Hepatocyte (in vitro differentiated cells): ENCODE results near the gene NHSL2. TPM values are rescaled to one million over a fixed set of nuclear protein-coding genes. Genes with fewer than 3 reads are reported as not detected.

Experiments used
- DNase-seq: peaks from one replicate; pipeline ENCODE4 v3.0.0-alpha.2; 2016; ENCODE audit warnings: low spot score
- H2AFZ ChIP-seq: fragments of 200-600 bp; sonication (generic); 2 replicates; pipeline ENCODE4 v1.6.0; 2016; ENCODE audit warnings: antibody characterized with exemption, mild to moderate bottlenecking
- H3K27ac ChIP-seq: fragments of 200-600 bp; sonication (generic); 2 replicates; pipeline ENCODE4 v1.5.1; 2016; ENCODE audit warnings: mild to moderate bottlenecking
- H3K27me3 ChIP-seq: fragments of 200-600 bp; sonication (generic); 2 replicates; pipeline ENCODE4 v1.6.1; 2016
- H3K36me3 ChIP-seq: fragments of 200-600 bp; sonication (generic); replicated peaks from 2 replicates; pipeline ENCODE4 v1.5.1; 2016; ENCODE audit warnings: low read depth; ENCODE audit not compliant: insufficient read depth
- H3K4me1 ChIP-seq: fragments of 200-600 bp; sonication (generic); 2 replicates; pipeline ENCODE4 v1.5.1; 2016; ENCODE audit warnings: mild to moderate bottlenecking, moderate library complexity; ENCODE audit not compliant: insufficient read depth
- H3K4me2 ChIP-seq: fragments of 200-600 bp; sonication (generic); 2 replicates; pipeline ENCODE4 v1.6.0; 2016
- H3K4me3 ChIP-seq: fragments of 200-600 bp; sonication (generic); 2 replicates; pipeline ENCODE4 v1.5.1; 2016; ENCODE audit warnings: mild to moderate bottlenecking
- H3K79me2 ChIP-seq: fragments of 200-600 bp; sonication (generic); 2 replicates; pipeline ENCODE4 v1.6.0; 2017; ENCODE audit warnings: mild to moderate bottlenecking
- H3K9me2 ChIP-seq: fragments of 200-600 bp; sonication (generic); replicated peaks from 2 replicates; pipeline ENCODE4 v1.6.0; 2017; ENCODE audit warnings: mild to moderate bottlenecking; ENCODE audit not compliant: insufficient read depth
- H3K9me3 ChIP-seq: fragments of 200-600 bp; sonication (generic); 2 replicates; pipeline ENCODE4 v1.5.1; 2016; ENCODE audit warnings: low read depth, mild to moderate bottlenecking
- H4K20me1 ChIP-seq: fragments of 200-600 bp; sonication (generic); 2 replicates; pipeline ENCODE4 v1.6.0; 2016; ENCODE audit warnings: mild to moderate bottlenecking; ENCODE audit not compliant: insufficient read depth, poor library complexity, severe bottlenecking
- CTCF ChIP-seq: fragments of 200-600 bp; sonication (generic); IDR thresholded peaks from 2 replicates; pipeline ENCODE4 v1.5.1; 2016; ENCODE audit warnings: antibody characterized with exemption, mild to moderate bottlenecking; ENCODE audit not compliant: poor library complexity
- EZH2 ChIP-seq: fragments of 200-600 bp; sonication (generic); IDR thresholded peaks from 2 replicates; pipeline ENCODE4 v1.6.1; 2016; ENCODE audit warnings: antibody characterized with exemption, mild to moderate bottlenecking, borderline replicate concordance
- EZH2phosphoT487 ChIP-seq: fragments of 200-600 bp; sonication (generic); IDR thresholded peaks from one replicate; pipeline ENCODE4 v1.6.1; 2018; ENCODE audit warnings: antibody characterized with exemption, mild to moderate bottlenecking, low read depth, moderate library complexity; ENCODE audit not compliant: unreplicated experiment, severe bottlenecking
- WGBS: methylation state at CpG from one replicate; pipeline ENCODE4 v1.1.6; 2016; ENCODE audit warnings: low lambda C conversion rate; ENCODE audit errors: missing lambda C conversion rate; 5-methylcytosine and 5-hydroxymethylcytosine counted together
- polyA plus RNA-seq: library from polyadenylated mRNA; unstranded; fragments of >200 nt; fragmentation: Nextera tagmentation; extraction: Ambion mirVana; gene quantifications from 2 replicates; pipeline ENCODE4 v1.2.1, GENCODE V29; 2016
- total RNA-seq: library from RNA; depleted of rRNA; stranded (reverse); fragments of >200 nt; gene quantifications from 2 replicates; pipeline ENCODE4 v1.2.3, GENCODE V29; 2014

NHSL2 gene
- total and polyA plus RNA-seq, 2 experiments from 2014 or later: 2.3 to 3.2 TPM

GRCh38 chrX:72038016-72038415 lies 127.4 kb downstream of the NHSL2 start:
- Histone ChIP-seq H3K27ac (no peak overlapping the region), H3K9me3 (no peaks in the 10 kb centered on the region), H3K4me1 (peaks cover 9% of the 10 kb centered on the region), H3K4me3 (no peak overlapping the region), H3K27me3 (no peaks in the 10 kb centered on the region), H3K79me2 (no peaks in the 10 kb centered on the region), H3K4me2 (no peak overlapping the region), H3K36me3 (no peaks in the 10 kb centered on the region), H3K9me2 (no peaks in the 10 kb centered on the region), H2AFZ (no peak overlapping the region), H4K20me1 (no peaks in the 10 kb centered on the region)
- 80% methylated on average over 4 of the region's 4 CpGs for WGBS
- TF ChIP-seq EZH2 (no peak), CTCF (no peak), EZH2phosphoT487 (no peak)
- DNase-seq: no peak

- Histone ChIP-seq H3K9me2 (no peaks in the 10 kb centered on the region), H3K4me1 (peaks cover 9% of the 10 kb centered on the region), H3K9me3 (no peaks in the 10 kb centered on the region), H4K20me1 (no peaks in the 10 kb centered on the region), H3K27ac (no peak overlapping the region), H3K36me3 (no peaks in the 10 kb centered on the region), H3K4me3 (no peak overlapping the region), H2AFZ (no peak overlapping the region), H3K4me2 (no peak overlapping the region), H3K27me3 (no peaks in the 10 kb centered on the region), H3K79me2 (no peaks in the 10 kb centered on the region)
- no peak for TF ChIP-seq CTCF
- TF ChIP-seq EZH2: no peak
- no peak for TF ChIP-seq EZH2phosphoT487
- WGBS: 52% methylated on average over 2 of the region's 2 CpGs
- DNase-seq: no peak
Observed at GRCh38 chrX:72038868-72039267, 128.2 kb downstream of the NHSL2 start.

- no peaks in the 10 kb centered on the region for H3K79me2 ChIP-seq
- H3K27me3 ChIP-seq: no peaks in the 10 kb centered on the region
- H2AFZ ChIP-seq: no peak overlapping the region
- TF ChIP-seq EZH2 (no peak), EZH2phosphoT487 (no peak), CTCF (no peak)
- no peak overlapping the region for H3K27ac ChIP-seq
- H4K20me1 ChIP-seq: no peaks in the 10 kb centered on the region
- no peaks in the 10 kb centered on the region for H3K9me3 ChIP-seq
- H3K4me2 ChIP-seq: no peak overlapping the region
- 57% methylated on average over 5 of the region's 5 CpGs for WGBS
- DNase-seq: no peak
- no peak overlapping the region for H3K4me3 ChIP-seq
- no peaks in the 10 kb centered on the region for H3K36me3 ChIP-seq
- H3K4me1 ChIP-seq: peaks cover 9% of the 10 kb centered on the region
- H3K9me2 ChIP-seq: no peaks in the 10 kb centered on the region
Observed at GRCh38 chrX:72040506-72040905, 129.9 kb downstream of the NHSL2 start.

- H3K36me3 ChIP-seq: no peaks in the 10 kb centered on the region
- no peak overlapping the region for H3K4me3 ChIP-seq
- H3K4me1 ChIP-seq: peaks cover 9% of the 10 kb centered on the region
- H2AFZ ChIP-seq: no peak overlapping the region
- H3K4me2 ChIP-seq: no peak overlapping the region
- 62% methylated on average over 6 of the region's 6 CpGs for WGBS
- DNase-seq: no peak
- no peaks in the 10 kb centered on the region for H3K27me3 ChIP-seq
- no peaks in the 10 kb centered on the region for H3K9me3 ChIP-seq
- no peaks in the 10 kb centered on the region for H4K20me1 ChIP-seq
- peak overlapping the region; percentile 9 for H3K27ac ChIP-seq
- no peaks in the 10 kb centered on the region for H3K9me2 ChIP-seq
- TF ChIP-seq EZH2phosphoT487: no peak
- no peak for TF ChIP-seq EZH2
- TF ChIP-seq CTCF: no peak
- H3K79me2 ChIP-seq: no peaks in the 10 kb centered on the region
Observed at GRCh38 chrX:72041176-72041575, 130.5 kb downstream of the NHSL2 start.
